Colonic mucosa (tissue), 4 donors: ENCODE measurements around the gene SCIN. TPM values are rescaled to one million over a fixed set of nuclear protein-coding genes. Genes with fewer than 3 reads are reported as not detected.

Source experiments
- DNase-seq: peaks from one replicate; pipeline ENCODE4 v3.0.0-alpha.2; 2020
- H3K27ac ChIP-seq: fragments of 200-600 bp; one replicate; pipeline ENCODE4 v1.8.0; 2021
- H3K27me3 ChIP-seq: fragments of 200-600 bp; one replicate; pipeline ENCODE4 v1.8.0; 2021
- H3K36me3 ChIP-seq: fragments of 200-600 bp; one replicate; pipeline ENCODE4 v1.8.0; 2021
- H3K4me1 ChIP-seq: fragments of 200-600 bp; one replicate; pipeline ENCODE4 v1.8.0; 2021; ENCODE audit warnings: mild to moderate bottlenecking
- H3K4me3 ChIP-seq: fragments of 200-600 bp; one replicate; pipeline ENCODE4 v1.8.0; 2021
- H3K9ac ChIP-seq, 2 donors: one replicate each; pipeline ENCODE4 v1.7.0; 2013; ENCODE audit warnings: control low read depth in 2 of 2, low read depth in 2 of 2, low read length in 2 of 2
- H3K9me3 ChIP-seq: fragments of 200-600 bp; one replicate; pipeline ENCODE4 v1.8.0; 2021
- intact Hi-C: fragments of 100-400 bp; cut with DNase I; formaldehyde crosslinking; loops from one replicate; pipeline ENCODE4 v1.14.1; 2022
- total RNA-seq, 2 donors: library from RNA; stranded (reverse); fragmentation: NEBNext Ultra II Directional in 1 of 2; extraction: Animal tissue kit (Norgen Biotek cat#: 25700) in 1 of 2; gene quantifications; one replicate each; pipeline ENCODE4 v1.2.1, GENCODE V29; 2021
- TF ChIP-seq, protein P1 (sequence below): fragments of 200-600 bp; IDR thresholded peaks from one replicate; pipeline ENCODE4 v1.8.0; 2022; ENCODE audit warnings: antibody characterized with exemption, mild to moderate bottlenecking
- donor health status: healthy.
- donor health status: DM: no; HTN: no; CAD: no.
- donor health status: DM: no; HTN: no; CAD: no.

The SCIN gene
- total RNA-seq, 2 donors from 2014 or later: 20.8 to 57.4 TPM

DNA sequence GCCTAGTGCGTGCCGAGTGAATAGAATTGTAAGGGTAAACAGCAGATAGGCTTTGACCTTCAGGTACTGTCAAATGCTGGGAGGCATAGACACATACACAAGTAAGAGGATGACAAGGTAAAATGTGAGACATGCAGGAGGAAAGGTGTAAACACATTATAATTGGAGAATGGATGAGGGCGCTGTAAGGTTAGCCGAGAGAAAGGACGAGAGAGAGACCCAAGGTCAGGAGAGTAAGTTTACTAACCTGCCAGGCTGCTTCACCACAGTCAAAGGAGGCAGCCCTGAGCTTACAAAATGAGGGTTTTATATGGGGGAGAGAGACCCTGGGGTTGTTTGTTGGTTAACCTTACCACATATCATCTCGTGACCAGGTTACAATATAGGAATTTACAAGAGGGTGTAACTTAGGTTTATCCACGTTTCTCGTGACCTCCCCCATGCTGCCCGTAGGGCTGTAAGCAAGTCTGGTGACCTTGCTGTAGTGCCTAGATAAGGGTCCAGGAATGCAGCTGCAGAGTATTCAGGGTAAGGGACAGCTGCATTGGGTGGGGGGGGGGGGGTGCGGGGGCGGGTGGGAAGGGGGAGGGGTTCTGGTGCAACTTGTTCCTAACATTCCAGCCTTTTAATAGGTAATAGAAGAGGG lies 17.9 kb downstream of the SCIN start:
- H3K9me3 ChIP-seq: no peaks in the 10 kb centered on the region
- DNase-seq: no peak
- H3K27me3 ChIP-seq: no peaks in the 10 kb centered on the region
- no peak overlapping the region for H3K9ac ChIP-seq
- H3K36me3 ChIP-seq: no peaks in the 10 kb centered on the region
- TF ChIP-seq, protein P1, sequence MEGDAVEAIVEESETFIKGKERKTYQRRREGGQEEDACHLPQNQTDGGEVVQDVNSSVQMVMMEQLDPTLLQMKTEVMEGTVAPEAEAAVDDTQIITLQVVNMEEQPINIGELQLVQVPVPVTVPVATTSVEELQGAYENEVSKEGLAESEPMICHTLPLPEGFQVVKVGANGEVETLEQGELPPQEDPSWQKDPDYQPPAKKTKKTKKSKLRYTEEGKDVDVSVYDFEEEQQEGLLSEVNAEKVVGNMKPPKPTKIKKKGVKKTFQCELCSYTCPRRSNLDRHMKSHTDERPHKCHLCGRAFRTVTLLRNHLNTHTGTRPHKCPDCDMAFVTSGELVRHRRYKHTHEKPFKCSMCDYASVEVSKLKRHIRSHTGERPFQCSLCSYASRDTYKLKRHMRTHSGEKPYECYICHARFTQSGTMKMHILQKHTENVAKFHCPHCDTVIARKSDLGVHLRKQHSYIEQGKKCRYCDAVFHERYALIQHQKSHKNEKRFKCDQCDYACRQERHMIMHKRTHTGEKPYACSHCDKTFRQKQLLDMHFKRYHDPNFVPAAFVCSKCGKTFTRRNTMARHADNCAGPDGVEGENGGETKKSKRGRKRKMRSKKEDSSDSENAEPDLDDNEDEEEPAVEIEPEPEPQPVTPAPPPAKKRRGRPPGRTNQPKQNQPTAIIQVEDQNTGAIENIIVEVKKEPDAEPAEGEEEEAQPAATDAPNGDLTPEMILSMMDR: no peak
- no peak overlapping the region for H3K27ac ChIP-seq
- intact Hi-C loops: no loop called here
- H3K4me3 ChIP-seq: no peak overlapping the region
- no peaks in the 10 kb centered on the region for H3K4me1 ChIP-seq

DNA sequence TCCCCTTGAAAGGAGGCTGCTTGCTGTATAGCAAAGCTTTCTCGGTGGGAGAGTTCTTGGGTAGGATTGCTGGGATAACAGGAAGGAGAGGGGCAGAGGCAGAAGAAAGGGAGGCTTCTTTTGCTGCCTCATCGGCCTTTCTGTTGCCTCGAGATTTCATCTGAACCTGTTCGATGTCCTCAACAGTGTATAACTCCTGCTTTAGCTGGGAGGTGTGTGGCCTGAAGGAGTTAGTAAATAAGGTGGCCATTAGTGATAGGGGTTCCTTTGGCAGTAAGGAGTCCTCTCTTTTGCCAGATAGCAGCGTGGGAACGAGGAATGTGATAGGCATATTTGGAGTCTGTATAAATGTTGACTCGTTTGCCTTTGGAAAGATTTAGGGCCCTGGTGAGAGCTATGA lies 20.0 kb downstream of the SCIN start:
- Histone ChIP-seq H3K27me3 (no peaks in the 10 kb centered on the region), H3K9ac (no peak overlapping the region), H3K27ac (no peak overlapping the region), H3K9me3 (no peaks in the 10 kb centered on the region), H3K4me1 (no peaks in the 10 kb centered on the region), H3K36me3 (no peaks in the 10 kb centered on the region), H3K4me3 (no peak overlapping the region)
- no peak for DNase-seq
- intact Hi-C loops: no loop called here
- TF ChIP-seq, protein P1: no peak

DNA sequence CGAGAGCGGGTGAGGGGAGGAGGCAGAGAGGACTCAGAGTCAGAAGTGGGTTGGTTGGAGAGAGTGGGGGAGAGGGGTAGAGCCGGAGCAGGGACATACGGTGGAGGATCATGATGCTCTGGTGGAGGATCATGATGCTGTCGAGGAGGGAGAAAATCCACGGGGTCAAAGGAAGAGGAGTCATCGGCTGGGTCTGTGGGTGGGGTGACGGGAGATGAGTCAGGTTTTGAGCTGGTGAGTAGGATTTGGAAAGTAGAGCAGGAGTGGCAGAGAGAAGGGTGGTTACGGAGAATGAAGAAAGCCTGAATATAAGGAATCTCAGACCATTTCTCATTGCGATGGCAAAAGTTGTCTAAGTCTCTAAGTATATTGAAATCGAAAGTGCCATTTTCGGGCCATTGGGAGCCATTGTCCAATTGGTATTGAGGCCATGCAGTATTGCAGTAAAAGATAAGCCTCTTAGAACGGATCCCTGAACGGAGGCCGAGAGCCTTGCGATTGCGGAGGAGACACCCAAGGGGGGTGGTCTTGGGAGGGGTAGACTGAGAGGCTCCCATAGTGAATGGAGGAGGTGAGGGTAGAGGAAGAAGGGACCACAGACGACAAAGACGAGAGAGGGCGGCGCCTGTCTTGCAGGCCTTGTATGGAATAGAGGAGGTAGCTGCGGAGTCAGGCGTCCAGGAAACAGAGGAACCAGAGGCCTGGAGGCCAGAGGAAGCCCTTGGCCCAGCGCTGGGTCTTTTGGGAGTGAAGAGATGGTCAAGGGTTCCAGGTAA lies 23.8 kb downstream of the SCIN start:
- intact Hi-C loops: no loop called here
- Histone ChIP-seq H3K9ac (no peak overlapping the region), H3K27ac (no peak overlapping the region), H3K9me3 (no peaks in the 10 kb centered on the region), H3K27me3 (no peaks in the 10 kb centered on the region), H3K36me3 (no peaks in the 10 kb centered on the region), H3K4me3 (no peak overlapping the region), H3K4me1 (no peaks in the 10 kb centered on the region)
- no peak for DNase-seq
- TF ChIP-seq, protein P1: no peak

- TF ChIP-seq, protein P1: no peak
- no peaks in the 10 kb centered on the region for H3K4me1 ChIP-seq
- no peak overlapping the region for H3K4me3 ChIP-seq
- no peaks in the 10 kb centered on the region for H3K27me3 ChIP-seq
- H3K36me3 ChIP-seq: no peaks in the 10 kb centered on the region
- intact Hi-C loops: no loop called here
- H3K27ac ChIP-seq: no peak overlapping the region
- no peaks in the 10 kb centered on the region for H3K9me3 ChIP-seq
- H3K9ac ChIP-seq: no peak overlapping the region
- DNase-seq: no peak
These were observed 24.6 kb downstream of the SCIN start for GRCh38 chr7:12595148-12595547.

GRCh38 chr7:12596225-12596790 lies 25.8 kb downstream of the SCIN start:
- Histone ChIP-seq H3K9me3 (no peaks in the 10 kb centered on the region), H3K9ac (no peak overlapping the region), H3K27ac (no peak overlapping the region), H3K36me3 (no peaks in the 10 kb centered on the region), H3K27me3 (no peaks in the 10 kb centered on the region), H3K4me3 (no peak overlapping the region), H3K4me1 (no peaks in the 10 kb centered on the region)
- DNase-seq: no peak
- TF ChIP-seq, protein P1: no peak
- intact Hi-C loops: no loop called here
